G401.6 (cell line): ENCODE results near the gene RAX2.
"Not testable (repeated sequence)": the region's sequence is repeated elsewhere in the genome, so short reads cannot be mapped to it uniquely, and the experiment has no call there.

Experiments
- FAIRE-seq: peaks from 2 replicates; lab custom pipeline; 2012; peaks lifted over from hg19 to GRCh38; lab: Jason Lieb, UNC

The RAX2 gene

DNA sequence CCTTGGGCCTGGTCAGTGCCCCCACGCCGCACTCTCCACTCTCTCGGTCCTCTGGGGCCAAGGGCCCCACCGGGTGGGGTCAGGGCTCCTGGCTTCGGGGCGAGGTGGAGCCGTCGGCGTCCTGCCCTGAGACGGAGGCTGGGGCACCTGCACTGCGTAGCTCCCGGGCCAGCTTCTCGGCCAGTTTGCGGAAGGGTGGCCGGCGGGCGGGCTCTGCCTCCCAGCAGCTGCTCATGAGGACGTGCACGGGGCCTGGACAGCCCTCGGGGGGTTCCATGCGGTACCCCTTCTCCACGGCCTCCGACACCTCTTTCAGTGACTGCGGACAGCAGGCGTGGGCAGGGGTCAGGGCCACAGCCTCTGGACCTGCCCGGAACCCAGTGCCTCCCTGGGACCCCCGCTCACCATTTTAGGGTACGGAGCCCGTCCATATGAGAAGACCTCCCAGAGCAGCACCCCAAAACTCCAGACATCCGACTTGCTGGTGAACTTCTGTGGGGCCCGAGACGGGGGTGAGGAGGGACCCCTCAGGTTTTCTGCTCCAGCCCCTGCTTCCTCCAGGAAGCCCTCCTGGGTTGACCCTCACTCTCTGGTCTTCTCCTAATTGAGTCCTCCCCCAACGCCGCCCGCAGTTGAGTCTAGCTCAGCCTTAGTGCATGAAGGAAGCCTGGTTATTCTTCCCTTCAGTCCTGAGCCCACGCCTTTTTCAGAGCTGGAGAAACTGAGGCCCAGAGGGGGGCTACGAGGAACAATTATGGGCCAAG is 6.3 kb upstream of the RAX2 start:
- no peak for FAIRE-seq

DNA sequence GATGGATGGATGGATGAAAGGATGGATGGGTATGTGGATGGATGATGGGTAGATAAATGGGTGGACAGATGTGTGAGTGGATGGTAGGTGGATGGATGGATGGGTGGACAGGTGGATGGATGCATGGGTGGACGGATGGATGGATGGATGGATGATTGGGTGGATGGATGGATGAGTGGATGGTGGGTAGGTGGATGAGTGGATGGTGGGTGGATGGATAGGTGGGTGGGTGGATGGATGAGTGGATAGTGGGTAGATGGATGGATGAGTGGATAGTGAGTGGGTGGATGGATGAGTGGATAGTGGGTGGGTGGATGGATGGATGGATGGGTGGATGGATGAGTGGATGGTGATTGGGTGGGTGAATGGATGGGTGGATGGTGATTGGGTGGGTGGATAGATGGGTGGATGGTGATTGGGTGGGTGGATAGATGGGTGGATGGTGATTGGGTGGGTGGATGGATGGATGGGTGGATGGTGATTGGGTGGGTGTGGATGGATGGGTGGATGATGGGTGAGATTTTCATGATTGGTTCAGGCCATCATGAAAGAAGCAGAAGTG is 4.5 kb upstream of the RAX2 start:
- FAIRE-seq = no peak

DNA sequence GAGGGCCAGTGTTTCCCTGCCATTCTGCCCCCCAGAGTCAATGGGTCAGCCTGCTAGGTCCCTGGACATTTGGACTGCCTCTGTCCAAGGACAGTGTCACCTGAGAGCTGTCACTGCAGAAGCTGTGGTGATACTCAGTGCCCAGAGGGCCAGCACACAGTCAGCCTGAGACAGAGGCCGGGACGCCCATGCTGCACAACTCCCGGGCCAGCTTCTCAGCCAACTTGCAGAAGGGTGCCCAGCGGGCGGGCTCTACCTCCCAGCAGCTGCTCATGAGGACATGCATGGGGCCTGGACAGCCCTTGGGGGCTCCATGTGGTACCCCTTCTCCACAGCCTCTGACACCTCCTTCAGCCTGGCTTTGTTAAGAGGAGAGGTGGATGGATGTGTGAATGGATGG is 3.8 kb upstream of the RAX2 start:
- no peak for FAIRE-seq

DNA sequence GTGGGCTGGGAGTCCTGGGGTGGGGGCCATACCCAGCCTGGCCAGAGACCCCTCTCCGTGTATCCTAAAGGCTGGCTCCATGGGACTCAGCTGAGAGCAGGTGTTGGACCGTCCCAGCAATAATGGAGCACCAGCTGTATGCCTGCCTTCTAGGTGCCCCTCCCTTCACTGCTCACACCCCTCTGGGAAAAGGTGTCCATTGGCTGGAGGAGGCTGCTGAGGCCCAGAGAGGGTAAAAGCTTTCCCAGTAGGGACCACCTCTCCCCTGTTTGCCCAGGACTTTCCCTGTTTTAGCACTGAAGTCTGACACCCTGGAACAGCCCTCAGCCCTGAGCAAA is 3.3 kb upstream of the RAX2 start:
- no peak for FAIRE-seq

DNA sequence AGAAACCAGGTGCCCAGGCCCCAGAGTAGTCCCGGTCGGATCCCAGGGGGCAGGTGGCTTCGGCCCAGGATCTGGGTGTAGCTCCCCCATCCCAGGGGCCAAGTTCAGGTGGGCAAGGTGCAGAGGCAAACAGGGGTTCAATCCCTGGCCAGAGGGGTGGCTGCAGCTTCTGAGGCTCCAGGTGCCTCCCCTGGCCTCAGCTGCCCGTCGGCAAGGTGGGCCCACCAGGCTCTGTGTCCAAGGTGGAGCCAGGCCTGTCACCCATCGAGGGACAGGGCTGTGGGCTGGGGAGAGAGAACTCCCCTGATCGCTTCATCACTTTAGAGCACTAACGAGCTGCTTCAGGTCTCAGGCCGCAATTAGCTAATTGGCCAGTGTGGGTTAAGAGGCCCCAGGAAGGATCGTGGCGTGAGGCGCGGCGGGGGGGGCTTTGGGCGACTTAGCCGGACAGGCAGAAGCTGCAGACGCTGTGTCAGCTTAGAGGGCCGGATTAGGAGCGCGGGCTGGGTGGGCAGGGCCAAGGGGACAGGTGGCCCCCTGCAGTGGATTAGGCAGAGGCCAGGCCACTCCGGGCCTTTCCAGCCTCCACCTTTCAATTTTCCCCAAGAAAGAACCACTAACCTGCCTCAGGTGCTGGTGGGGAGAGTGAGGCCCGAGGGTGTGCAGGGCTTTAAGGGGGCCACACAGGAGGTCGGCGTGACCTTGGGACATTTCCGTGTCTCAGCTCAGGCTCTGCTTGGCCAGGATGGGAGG is 2.8 kb upstream of the RAX2 start:
- FAIRE-seq = no peak

DNA sequence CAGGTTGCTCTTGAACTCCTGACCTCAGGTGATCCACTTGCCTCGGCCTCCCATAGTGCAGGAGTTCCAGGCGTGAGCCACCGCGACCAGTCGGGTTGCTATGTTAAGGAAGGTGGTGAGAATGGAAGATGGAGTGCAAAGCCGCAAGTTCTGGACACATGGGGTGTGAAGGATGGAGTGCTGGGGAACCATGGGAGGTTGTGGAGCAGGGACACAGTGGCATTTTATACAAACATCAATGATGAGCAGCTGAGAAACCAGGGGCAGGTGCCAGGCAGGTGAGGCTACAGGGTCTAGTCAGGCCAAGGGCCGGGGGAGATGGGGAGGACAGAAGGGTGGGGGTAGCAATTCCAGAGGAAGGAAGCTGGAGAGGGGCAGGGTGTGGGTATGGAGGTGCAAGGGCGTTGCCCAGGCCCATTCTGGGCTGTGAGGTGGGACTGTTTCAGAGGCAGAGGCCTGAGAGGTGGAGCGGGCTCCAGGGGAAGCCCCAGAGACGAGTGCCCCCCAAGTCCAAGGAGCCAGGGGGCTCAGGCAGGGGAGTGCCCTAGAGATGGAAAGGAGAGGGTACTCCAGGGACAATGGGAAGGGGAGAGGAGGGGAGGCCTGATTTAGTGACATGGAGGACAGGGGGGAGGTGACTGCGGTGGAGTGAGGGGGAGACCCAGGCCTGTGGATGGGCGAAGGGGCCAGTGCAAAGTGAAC is 1.9 kb upstream of the RAX2 start:
- no peak for FAIRE-seq

DNA sequence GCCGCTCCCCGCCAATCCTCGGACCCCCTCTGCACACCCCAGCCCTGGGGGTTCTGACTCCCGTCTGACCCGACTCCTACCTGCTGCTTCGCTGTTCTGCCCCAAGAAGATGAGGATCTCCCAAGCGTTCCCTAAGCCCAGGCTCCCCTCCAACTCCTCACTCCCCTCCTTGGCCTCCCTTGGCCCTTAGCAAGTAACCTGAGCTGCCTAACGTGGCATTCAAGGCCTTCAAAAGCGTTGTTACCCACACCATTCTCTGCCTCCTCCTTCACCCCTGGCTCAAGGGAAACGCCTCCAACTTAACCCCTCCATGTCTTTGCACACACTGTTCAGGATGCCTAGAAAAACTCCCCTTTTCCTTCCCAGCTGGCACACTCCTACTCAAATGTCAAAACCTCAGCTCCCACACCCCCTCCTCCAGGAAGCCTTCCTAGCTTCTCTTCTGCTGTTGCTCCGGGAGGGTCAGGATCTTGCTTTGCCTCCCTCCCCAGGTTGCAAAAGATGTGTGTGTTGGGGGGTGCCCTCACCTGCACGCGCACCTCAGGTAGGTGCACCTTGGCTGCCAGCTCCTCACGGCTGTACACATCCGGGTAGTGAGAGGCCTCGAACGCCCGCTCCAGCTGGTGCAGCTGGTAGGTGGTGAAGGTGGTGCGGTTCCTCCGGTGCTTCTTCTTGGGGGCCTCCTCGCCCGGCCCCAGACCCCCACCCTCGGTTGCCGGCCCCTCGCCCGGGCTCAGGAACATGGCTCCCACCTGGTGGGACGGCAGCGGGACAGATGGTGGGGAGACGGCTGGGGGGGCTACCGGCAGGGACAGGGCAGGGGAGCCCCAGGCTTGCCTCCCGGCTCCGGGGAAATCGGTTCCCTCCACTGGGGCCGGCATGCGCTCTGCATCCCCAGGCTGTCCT is 775 bp downstream of the RAX2 start:
- FAIRE-seq = peak; percentile 65

DNA sequence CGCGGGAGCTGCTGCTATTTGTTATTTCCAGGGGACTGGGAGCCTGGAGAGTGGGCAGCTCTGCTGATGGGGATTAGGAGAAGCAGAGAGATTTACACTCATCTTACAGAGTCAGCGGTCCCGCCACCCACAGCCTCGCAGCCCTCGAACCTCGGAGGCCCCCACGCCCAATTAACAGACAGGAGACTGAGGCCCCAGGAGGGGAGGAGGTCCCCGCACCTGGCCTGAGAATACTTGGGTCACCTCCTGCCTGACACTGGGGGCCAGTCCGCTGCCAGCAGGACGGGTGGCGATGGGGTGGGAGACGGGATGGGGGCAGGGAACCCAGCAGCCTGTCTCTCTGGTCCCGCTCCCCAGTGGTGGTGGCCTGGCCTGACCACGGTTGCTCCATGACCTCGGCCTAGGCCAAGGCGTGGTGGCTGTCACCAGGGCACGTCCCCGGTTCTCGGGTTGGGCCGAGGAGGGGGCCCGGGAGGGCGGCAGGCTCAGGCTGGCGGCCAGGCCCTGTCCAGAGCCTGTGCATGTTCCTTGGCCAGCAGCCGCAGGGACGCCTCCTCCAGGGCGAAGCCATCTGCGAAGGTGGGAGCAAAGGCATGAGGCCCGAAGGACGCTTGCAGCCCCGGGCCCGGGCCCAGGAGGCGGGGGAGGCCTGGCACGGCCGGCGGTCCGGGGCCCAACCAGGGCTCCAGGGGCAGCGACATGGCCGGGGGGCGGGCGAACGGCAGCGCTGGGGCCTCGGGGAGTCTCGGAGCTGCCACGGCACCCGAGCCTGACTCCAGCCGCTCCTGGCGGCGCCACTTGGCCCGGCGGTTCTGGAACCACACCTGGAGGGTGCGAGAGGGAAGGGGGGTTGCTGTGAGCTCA is 1.7 kb downstream of the RAX2 start:
- FAIRE-seq = no peak

DNA sequence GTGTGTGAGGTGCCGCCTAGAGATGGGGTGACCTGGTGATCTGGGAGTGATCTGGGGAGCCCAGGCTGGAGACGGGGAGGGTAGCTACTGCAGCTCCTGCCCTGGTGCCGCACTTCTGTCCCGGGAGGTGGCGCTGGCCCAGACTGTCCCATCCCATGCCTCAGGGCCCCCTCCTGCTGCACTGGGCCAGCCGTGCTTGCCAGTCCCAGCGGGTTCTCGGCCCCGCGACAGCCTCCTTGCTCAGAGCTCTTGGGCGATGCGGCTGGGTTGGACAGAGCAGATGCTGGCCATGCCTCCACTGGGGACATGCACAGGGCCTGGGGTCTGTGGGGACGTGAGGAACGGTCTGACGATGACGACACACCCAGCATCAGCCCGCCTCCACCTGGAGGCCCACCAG is 2.5 kb downstream of the RAX2 start:
- FAIRE-seq = no peak

DNA sequence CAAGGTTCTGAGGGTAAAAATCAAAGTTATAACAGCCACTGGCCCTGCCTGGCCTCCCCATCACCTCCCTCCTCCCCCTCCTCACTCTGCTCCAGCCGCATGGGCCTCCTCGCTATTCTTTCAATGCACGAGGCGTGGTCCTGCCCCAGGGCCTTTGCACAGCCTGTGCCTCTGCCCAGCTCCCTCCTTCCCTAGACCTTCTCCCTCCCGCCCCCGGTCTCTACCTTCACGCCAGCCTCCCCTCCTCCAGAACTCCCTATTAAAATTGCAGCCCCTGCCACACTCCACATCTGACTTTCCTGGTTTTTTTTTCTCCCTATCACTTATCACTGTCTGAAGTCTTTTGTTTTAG is 3.3 kb downstream of the RAX2 start:
- FAIRE-seq = no peak

DNA sequence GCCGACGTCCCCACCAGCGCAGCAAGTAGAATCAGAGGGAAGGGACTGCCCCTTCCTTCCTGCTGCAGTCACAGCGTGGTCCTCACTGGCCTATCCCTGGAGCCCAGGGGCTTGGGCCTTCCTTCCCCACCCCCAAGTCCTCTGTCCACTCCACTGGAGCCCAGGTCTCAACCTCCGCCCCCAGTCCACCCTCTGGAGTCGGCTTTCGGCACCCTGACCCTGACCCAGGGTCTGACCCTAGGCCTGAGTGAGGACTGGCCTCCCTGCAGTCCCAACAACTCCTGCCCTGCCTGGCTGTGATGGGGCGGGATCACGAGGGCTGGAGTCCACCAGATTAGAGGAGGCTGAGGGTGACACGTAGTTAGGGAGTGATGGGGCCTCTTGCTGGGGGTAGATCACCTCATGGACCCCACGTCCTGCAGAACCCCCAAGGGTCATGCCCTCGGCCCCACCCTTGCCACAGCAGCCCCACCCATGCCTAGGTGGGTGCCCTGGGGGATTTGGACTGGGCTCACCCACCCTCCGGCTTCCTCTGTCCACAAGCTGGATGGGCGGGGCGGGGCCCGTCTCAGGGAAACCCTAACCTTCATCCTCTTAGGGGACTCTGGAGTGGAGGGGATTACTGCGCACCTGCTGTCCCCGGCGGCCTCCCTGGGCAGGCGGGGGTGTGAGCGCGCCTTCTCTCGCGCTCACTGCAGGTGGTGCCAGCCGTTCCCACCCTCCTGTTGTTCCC is 3.8 kb downstream of the RAX2 start:
- no peak for FAIRE-seq

DNA sequence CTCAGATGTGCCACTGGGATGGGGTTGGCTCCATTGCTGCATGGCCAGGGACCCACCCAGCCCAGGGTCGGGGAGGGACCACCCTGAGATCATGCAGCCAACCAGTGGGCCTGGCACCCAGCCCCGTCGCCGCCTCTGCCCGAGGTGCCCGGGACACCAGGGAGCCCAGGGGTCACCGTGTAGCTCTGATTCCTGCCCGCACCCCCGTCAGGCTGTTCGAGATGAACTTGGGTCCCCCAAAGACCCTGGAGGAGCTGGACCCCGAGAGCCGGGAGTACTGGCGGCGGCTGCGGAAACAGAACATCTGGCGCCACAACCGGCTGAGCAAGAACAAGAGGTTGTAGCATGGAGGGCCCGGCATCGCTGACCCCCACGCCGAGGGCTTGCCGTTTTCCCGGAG is 5.0 kb downstream of the RAX2 start:
- no peak for FAIRE-seq

DNA sequence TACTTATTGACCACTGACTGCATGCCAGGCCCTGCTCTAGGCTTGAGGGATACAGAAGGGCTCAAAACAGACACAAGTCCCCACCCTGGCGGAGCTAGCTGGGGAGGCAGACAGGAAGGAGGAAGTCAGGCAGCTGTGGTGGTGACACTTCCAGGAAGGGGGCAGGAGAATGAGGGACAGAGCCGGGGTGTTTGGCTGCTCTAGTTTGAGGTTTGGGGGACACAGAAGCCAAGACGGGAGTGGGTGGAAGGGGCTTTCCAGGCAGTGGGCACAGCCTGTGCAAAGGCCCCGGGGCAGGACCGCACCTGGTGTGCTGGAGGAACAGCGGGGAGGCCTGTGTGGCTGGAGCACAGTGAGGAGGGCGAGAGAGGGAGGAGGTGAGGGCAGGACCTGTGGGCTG is 5.5 kb downstream of the RAX2 start:
- FAIRE-seq = no peak

DNA sequence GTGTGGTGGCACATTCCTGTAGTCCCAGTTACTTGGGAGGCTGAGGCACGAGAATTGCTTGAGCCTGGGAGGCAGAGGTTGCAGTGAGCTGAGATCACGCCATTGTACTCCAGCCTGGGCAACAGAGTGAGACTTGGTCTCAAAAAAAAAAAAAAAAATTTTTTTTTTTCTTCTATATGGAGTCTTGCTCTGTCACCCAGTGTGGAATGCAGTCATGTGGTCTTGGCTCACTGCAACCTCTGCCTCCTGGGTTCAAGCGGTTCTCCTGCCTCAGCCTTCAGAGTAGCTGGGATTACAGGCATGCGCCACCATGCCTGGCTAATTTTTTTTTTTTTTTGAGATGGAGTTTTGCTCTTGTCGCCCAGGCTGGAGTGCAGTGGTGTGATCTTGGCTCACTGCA is 6.3 kb downstream of the RAX2 start:
- FAIRE-seq = not testable (repeated sequence)

DNA sequence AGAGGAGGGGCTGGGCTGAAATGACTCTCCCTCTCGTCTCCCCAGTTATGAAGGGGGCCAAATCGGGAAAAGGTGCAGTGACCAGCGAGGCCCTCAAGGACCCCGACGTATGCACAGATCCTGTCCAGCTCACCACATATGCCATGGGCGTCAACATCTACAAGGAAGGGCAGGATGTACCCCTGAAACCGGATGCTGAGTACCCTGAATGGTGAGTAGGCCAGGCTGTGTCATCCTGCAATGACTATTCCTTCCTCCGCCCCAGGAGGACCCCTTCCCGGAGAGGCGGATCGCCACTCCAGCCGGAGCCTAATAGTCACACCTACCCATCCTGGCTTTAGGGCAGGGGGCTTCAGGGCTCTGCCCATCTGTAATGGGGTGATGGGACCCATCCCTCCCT is 6.9 kb downstream of the RAX2 start:
- no peak for FAIRE-seq

DNA sequence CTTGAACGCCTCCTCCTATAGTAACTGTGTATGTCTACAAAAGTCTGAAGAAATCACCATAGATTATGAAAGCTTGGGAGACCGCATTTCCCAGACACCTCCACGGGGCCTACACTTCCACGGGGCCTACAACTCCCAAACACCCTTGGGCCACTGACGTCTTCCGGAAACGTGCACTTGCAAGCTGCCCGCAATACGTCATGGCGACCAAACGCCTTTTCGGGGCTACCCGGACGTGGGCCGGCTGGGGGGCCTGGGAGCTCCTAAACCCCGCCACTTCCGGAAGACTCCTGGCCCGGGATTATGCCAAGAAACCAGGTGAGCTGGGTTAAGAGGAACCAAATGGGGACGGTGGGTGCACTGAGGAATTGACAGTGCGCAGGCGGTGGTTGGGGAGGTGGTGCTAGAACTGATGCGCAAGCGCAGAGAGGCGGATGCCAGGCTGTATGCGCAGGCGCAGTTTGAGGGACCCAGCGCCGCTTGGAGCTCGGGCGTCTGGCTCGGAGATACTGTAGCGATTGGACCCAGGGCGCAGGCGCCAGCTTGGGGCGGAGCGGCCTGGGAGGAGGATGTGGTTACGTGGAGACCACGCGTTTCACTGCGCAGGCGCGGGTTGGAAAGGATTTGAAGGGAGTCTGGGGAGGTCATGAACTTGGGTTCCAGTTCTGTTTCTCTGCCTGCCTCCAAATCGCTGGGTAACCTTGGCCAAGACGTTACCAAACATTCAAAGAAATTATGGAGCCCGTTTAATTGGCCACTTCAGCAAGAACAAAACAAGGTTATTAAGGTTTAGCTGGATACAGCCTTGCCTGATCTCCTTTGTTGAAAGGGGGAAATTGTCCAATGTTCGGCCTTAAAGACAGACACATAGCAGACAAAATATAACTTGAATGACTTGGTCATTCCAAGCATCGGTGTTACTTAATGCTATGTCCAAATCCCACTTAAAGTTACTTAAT is 9.2 kb downstream of the RAX2 start, which contains the start of gene MRPL54:
Gene MRPL54 (plus strand): TSS at position 182 of the 959 bp plus-strand sequence. CDS start 19 bp downstream, at position 201.
- FAIRE-seq = peak; percentile 97

DNA sequence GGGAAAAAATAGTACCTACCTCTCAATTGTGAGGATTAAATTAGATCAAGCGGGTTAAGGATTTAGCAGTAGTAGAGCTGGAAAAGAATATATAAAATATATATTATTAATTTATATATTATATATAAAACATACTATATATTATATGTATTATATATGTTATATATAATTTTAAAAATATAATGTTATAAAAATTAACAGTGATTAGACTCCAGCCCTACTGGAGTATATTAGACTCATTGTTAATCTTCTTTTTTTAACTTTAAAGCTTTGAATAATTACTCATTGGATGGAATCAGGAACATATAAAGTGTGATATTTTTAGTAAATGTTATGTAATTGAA is 9.9 kb downstream of the RAX2 start:
- FAIRE-seq = no peak

DNA sequence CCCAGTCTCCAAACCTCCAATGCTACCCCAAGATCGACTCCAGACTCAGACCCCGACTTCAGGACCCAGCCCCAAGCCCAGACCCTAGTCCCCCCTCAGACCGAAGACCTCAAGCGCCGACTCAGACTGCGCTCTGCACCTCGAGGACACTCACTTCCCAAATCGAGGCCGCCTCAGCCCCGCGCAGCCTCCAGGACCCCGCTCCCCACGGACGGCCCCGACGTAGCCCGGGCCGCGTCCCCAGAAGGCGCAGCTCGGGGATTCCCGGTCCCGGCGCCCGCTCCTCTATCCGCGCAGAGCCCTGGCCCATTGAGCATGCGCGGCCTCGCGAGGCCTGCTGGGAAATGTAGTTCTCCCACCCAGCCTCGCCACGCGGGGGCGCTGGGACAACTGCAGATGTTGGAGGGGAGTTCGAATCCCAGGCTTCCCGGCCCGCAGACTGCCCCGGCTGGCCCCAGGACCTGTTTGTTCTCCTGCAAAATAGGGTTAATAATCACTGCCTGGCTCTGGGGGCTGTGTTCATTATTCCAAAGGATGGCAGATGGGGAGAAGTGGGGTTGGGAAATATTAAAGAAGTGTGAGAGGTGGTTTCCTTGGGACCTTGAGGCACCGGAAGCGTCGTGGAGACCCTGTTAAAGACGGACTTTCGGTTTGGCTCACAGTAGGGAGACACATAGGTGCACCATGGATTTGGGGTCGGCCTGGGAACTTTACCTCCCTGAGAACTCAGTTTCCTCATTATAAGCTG is 10.5 kb downstream of the RAX2 start, which contains the start of gene APBA3:
Gene APBA3 (minus strand): TSS at position 311 of the 748 bp plus-strand sequence. CDS start 1,428 bp downstream, outside the sequence.
- peak; percentile 90 for FAIRE-seq
